HCT116 (cell line): ENCODE data around the gene TECTA. TPM values are rescaled to one million over a fixed set of nuclear protein-coding genes. Genes with fewer than 3 reads are reported as not detected.

Experiments
- ATAC-seq: fragments of 200-7000 bp; cut with Tn5 transposase; 2 replicates; pipeline ENCODE4 v1.9.1; 2020; ENCODE audit warnings: mild to moderate bottlenecking, moderate library complexity
- BruUV-seq: library from RNA; stranded (reverse); fragments of 400-500 nt; replicated peaks from 2 replicates; lab custom pipeline; 2021; lab: Mats Ljungman, UMichigan
- CTCF ChIA-PET: fragments of 300-600 bp; sonication (Branson Sonifier 250); formaldehyde crosslinking; loops from one replicate; lab custom pipeline; 2021; ENCODE audit warnings: antibody characterized with exemption; lab: Charles Lee
- POLR2A ChIA-PET: fragments of 300-600, 350-600 bp; sonication (Branson Sonifier 250); formaldehyde crosslinking; loops from one replicate; lab custom pipeline; 2021; ENCODE audit warnings: antibody characterized with exemption; lab: Charles Lee
- RAD21 ChIA-PET, 2 experiments: fragments of 300-600 bp; sonication (Branson Sonifier 250); formaldehyde crosslinking; loops; one replicate each; lab custom pipeline; 2023; ENCODE audit warnings: low total read pairs in 2 of 2; ENCODE audit not compliant: uncharacterized antibody in 2 of 2, unreplicated experiment in 2 of 2, low non-redundant PET in 1 of 2; lab: Charles Lee
- DNase-seq: peaks from one replicate; pipeline ENCODE4 v3.0.0-alpha.2; 2010; ENCODE audit warnings: low read depth, low spot score
- H2AFZ ChIP-seq: fragments of 200-600 bp; shearing (Covaris generic), sonication (generic); 2 replicates; pipeline ENCODE4 v1.6.1; 2017; ENCODE audit warnings: low read depth, mixed run types, mixed read lengths, antibody characterized with exemption, low read length; ENCODE audit not compliant: poor library complexity, severe bottlenecking
- H3K27ac ChIP-seq: 2 replicates; pipeline ENCODE4 v1.5.1; 2012; ENCODE audit warnings: low read depth, low read length
- H3K27me3 ChIP-seq: fragments of 200-600 bp; sonication (generic); 2 replicates; pipeline ENCODE4 v1.6.1; 2016; ENCODE audit warnings: mixed run types, low read length, mixed read lengths; ENCODE audit not compliant: insufficient read depth
- H3K36me3 ChIP-seq, 2 experiments: fragments of 200-500 bp in 1 of 2; fragments of 200-600 bp in 1 of 2; sonication (Bioruptor generic) in 1 of 2; sonication (generic) in 1 of 2; 2 replicates each; pipeline versions ENCODE4 v1.5.1 to v1.6.1; 2014 to 2016; ENCODE audit warnings: low read length in 2 of 2, inconsistent platforms in 1 of 2, mixed read lengths in 1 of 2, mixed run types in 1 of 2; ENCODE audit not compliant: insufficient read depth in 2 of 2, control insufficient read depth in 1 of 2
- H3K4me1 ChIP-seq, 2 experiments: fragments of 200-600 bp in 1 of 2; sonication (generic) in 1 of 2; 2 replicates each; pipeline versions ENCODE4 v1.5.1 to v1.6.1; 2012 to 2017; ENCODE audit warnings: low read length in 2 of 2, inconsistent platforms in 1 of 2, mild to moderate bottlenecking in 1 of 2, mixed read lengths in 1 of 2, mixed run types in 1 of 2, moderate library complexity in 1 of 2; ENCODE audit not compliant: insufficient read depth in 2 of 2, control insufficient read depth in 1 of 2
- H3K4me2 ChIP-seq: fragments of 200-600 bp; sonication (generic); 2 replicates; pipeline ENCODE4 v1.6.1; 2017; ENCODE audit warnings: mixed run types, low read length, mixed read lengths
- H3K4me3 ChIP-seq, 2 experiments: fragments of 200-600 bp in 1 of 2; sonication (generic) in 1 of 2; replicated peaks in 1 of 2; 2 replicates each; pipeline ENCODE4 v1.5.1; 2011 to 2016; ENCODE audit warnings: low read length in 2 of 2, control low read depth in 1 of 2, low read depth in 1 of 2, mild to moderate bottlenecking in 1 of 2, mixed read lengths in 1 of 2, mixed run types in 1 of 2
- H3K79me2 ChIP-seq: fragments of 200-600 bp; sonication (generic); 2 replicates; pipeline ENCODE4 v1.6.1; 2017; ENCODE audit warnings: mild to moderate bottlenecking, mixed run types, low read length, moderate library complexity, mixed read lengths; ENCODE audit not compliant: insufficient read depth
- H3K9ac ChIP-seq: fragments of 200-600 bp; sonication (generic); 2 replicates; pipeline ENCODE4 v1.6.1; 2016; ENCODE audit warnings: low read length, mixed read lengths
- H3K9me2 ChIP-seq: fragments of 200-600 bp; sonication (generic), shearing (Covaris generic); 2 replicates; pipeline ENCODE4 v1.6.1; 2017; ENCODE audit warnings: mixed run types, mild to moderate bottlenecking, moderate library complexity; ENCODE audit not compliant: insufficient read depth
- H3K9me3 ChIP-seq, 2 experiments: fragments of 200-500 bp in 1 of 2; fragments of 200-600 bp in 1 of 2; sonication (Bioruptor generic) in 1 of 2; sonication (generic) in 1 of 2; 2 replicates each; pipeline ENCODE4 v1.6.1; 2014 to 2017; ENCODE audit warnings: low read length in 2 of 2, mixed read lengths in 2 of 2, inconsistent platforms in 1 of 2, low read depth in 1 of 2, mild to moderate bottlenecking in 1 of 2, mixed run types in 1 of 2, moderate library complexity in 1 of 2; ENCODE audit not compliant: control insufficient read depth in 1 of 2, insufficient read depth in 1 of 2
- H4K20me1 ChIP-seq: fragments of 200-600 bp; sonication (generic), shearing (Covaris generic); 2 replicates; pipeline ENCODE4 v1.6.1; 2017; ENCODE audit warnings: mixed run types, mild to moderate bottlenecking, moderate library complexity; ENCODE audit not compliant: insufficient read depth
- EGR1 ChIP-seq: IDR thresholded peaks from 2 replicates; pipeline ENCODE4 v1.6.1; 2012; ENCODE audit warnings: low read depth
- POLR2A ChIP-seq: IDR thresholded peaks from 2 replicates; pipeline ENCODE4 v1.7.0; 2011; ENCODE audit warnings: borderline replicate concordance; ENCODE audit not compliant: insufficient read depth, insufficient read length; ENCODE audit errors: extremely low read depth
- POLR2AphosphoS5 ChIP-seq: IDR thresholded peaks from 2 replicates; pipeline ENCODE4 v1.6.1; 2011; ENCODE audit warnings: mild to moderate bottlenecking, low read depth, low read length, moderate library complexity
- SIN3A ChIP-seq: IDR thresholded peaks from 2 replicates; pipeline ENCODE4 v1.6.1; 2012; ENCODE audit warnings: low read depth
- TCF7L2 ChIP-seq: IDR thresholded peaks from 2 replicates; pipeline ENCODE4 v1.7.0; 2011; ENCODE audit warnings: borderline replicate concordance, inconsistent platforms; ENCODE audit not compliant: insufficient read depth, insufficient read length; ENCODE audit errors: extremely low read depth
- intact Hi-C: fragments of 100-400 bp; cut with micrococcal nuclease; formaldehyde crosslinking; loops from 2 replicates; pipeline ENCODE4 v1.10.0; 2022
- total RNA-seq: library from RNA; stranded (reverse); gene quantifications from one replicate; pipeline ENCODE4 v1.2.1, GENCODE V29; 2021; ENCODE audit not compliant: unreplicated experiment
- TF ChIP-seq, protein P1 (sequence below), 3 experiments: fragments of 200-600 bp in 1 of 3; sonication (generic) in 1 of 3; IDR thresholded peaks in 2 of 3; conservative IDR thresholded peaks in 1 of 3; 2 replicates each; pipeline ENCODE4 v1.5.1; 2012 to 2017; ENCODE audit warnings: low read depth in 2 of 3, low read length in 2 of 3, antibody characterized with exemption in 1 of 3, borderline replicate concordance in 1 of 3, control low read depth in 1 of 3, mild to moderate bottlenecking in 1 of 3, mixed read lengths in 1 of 3, mixed run types in 1 of 3, moderate library complexity in 1 of 3; ENCODE audit not compliant: insufficient read depth in 1 of 3
- TF ChIP-seq, protein P2 (sequence below): IDR thresholded peaks from 2 replicates; pipeline ENCODE4 v1.6.1; 2012
- TF ChIP-seq, protein P3 (sequence below): IDR thresholded peaks from 2 replicates; pipeline ENCODE4 v1.6.1; 2011; ENCODE audit warnings: mild to moderate bottlenecking, low read length, moderate library complexity; ENCODE audit not compliant: insufficient replicate concordance; ENCODE audit errors: extremely low read depth

Gene TECTA
- total RNA-seq, 1 experiment from 2014 or later: 0.81 TPM

DNA sequence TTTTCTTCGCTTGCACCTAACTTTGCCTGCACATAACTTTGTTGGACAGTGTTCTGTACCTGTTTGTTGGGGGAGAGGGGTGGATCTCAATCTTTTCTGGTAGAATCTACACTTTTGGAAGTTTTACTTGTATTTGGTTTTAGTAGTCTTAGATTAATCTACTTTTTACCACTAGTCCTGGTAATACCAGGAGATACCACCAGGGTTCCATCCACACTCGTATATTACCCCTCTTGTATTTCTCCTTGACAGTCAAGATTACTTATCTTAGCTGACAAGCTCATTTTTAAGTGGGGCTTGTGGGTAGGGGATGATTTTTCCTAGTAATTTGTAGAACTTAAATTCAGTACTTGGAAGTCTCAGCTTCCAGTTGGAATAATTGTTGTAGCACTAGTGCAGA, 37.3 kb upstream of the TECTA start:
- ATAC-seq (peak; percentile 64), DNase-seq (no peak)
- intact Hi-C loops: no loop called here
- ChIA-PET POLR2A (no interaction called here), CTCF (no interaction called here), RAD21 (no interaction called here)
- H3K79me2 ChIP-seq: no peaks in the 10 kb centered on the region
- peaks cover 2 to 19% of the 10 kb centered on the region in 2 experiments for H3K36me3 ChIP-seq
- H3K9me2 ChIP-seq: no peaks in the 10 kb centered on the region
- H3K4me3 ChIP-seq: no peak overlapping the region
- H3K9ac ChIP-seq: no peak overlapping the region
- BruUV-seq: no TSS peak
- H3K27ac ChIP-seq: no peak overlapping the region
- H3K27me3 ChIP-seq: no peaks in the 10 kb centered on the region
- H3K4me2 ChIP-seq: no peak overlapping the region
- H3K4me1 ChIP-seq: no peaks in the 10 kb centered on the region
- H4K20me1 ChIP-seq: no peaks in the 10 kb centered on the region
- no peak overlapping the region for H2AFZ ChIP-seq
- TF ChIP-seq, protein P1, sequence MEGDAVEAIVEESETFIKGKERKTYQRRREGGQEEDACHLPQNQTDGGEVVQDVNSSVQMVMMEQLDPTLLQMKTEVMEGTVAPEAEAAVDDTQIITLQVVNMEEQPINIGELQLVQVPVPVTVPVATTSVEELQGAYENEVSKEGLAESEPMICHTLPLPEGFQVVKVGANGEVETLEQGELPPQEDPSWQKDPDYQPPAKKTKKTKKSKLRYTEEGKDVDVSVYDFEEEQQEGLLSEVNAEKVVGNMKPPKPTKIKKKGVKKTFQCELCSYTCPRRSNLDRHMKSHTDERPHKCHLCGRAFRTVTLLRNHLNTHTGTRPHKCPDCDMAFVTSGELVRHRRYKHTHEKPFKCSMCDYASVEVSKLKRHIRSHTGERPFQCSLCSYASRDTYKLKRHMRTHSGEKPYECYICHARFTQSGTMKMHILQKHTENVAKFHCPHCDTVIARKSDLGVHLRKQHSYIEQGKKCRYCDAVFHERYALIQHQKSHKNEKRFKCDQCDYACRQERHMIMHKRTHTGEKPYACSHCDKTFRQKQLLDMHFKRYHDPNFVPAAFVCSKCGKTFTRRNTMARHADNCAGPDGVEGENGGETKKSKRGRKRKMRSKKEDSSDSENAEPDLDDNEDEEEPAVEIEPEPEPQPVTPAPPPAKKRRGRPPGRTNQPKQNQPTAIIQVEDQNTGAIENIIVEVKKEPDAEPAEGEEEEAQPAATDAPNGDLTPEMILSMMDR (IDR thresholded peaks at IDR 0.05 in 2 of 3, conservative IDR thresholded peaks at IDR 0.05 in 1 of 3; ENCODE audit: borderline replicate concordance in 1 of 3, insufficient read depth in 1 of 3, low read depth in 2 of 3, low read length in 2 of 3): peak in 2 of 3 experiments; percentile 35 to 62; a peak in 3 of 6 replicates
- no peak for TF ChIP-seq EGR1
- H3K9me3 ChIP-seq: no peaks in the 10 kb centered on the region; a peak in 1 of 4 replicates

DNA sequence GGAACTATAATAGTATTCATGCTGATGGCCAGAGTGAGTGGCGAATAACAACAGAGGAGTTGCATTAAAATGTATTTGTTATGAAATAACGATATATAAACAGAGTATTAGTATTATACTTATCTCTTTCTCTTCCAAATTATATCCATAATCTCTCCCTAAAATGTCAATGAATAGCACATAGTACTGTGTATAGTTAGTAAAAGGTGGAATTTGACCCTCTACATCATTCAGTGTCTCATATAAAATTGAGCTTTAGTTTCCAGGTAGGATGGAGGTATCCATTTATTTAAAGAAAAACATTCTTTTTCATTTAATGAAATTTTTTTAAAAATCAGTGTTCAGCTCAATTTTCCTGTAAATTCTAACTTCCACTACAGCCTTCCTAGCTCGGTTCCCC, 34.4 kb upstream of the TECTA start:
- Histone ChIP-seq H3K9me3 (no peaks in the 10 kb centered on the region; a peak in 1 of 4 replicates), H3K9ac (no peak overlapping the region), H3K79me2 (no peaks in the 10 kb centered on the region), H3K27ac (no peak overlapping the region), H3K4me3 (no peak overlapping the region), H3K4me1 (no peaks in the 10 kb centered on the region), H3K9me2 (no peaks in the 10 kb centered on the region)
- DNase-seq: no peak
- ChIA-PET POLR2A (no interaction called here), RAD21 (no interaction called here)
- intact Hi-C loops: no loop called here
- BruUV-seq: no TSS peak
- no peak for ATAC-seq
- no peak for TF ChIP-seq SIN3A
- TF ChIP-seq TCF7L2: no peak
- TF ChIP-seq POLR2AphosphoS5: no peak
- TF ChIP-seq, protein P2, sequence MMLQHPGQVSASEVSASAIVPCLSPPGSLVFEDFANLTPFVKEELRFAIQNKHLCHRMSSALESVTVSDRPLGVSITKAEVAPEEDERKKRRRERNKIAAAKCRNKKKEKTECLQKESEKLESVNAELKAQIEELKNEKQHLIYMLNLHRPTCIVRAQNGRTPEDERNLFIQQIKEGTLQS: no peak
- no peak for TF ChIP-seq POLR2A
- TF ChIP-seq, protein P3, sequence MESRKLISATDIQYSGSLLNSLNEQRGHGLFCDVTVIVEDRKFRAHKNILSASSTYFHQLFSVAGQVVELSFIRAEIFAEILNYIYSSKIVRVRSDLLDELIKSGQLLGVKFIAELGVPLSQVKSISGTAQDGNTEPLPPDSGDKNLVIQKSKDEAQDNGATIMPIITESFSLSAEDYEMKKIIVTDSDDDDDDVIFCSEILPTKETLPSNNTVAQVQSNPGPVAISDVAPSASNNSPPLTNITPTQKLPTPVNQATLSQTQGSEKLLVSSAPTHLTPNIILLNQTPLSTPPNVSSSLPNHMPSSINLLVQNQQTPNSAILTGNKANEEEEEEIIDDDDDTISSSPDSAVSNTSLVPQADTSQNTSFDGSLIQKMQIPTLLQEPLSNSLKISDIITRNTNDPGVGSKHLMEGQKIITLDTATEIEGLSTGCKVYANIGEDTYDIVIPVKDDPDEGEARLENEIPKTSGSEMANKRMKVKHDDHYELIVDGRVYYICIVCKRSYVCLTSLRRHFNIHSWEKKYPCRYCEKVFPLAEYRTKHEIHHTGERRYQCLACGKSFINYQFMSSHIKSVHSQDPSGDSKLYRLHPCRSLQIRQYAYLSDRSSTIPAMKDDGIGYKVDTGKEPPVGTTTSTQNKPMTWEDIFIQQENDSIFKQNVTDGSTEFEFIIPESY: no peak
- TF ChIP-seq, all 23 proteins: peak for 0
- H3K27me3 ChIP-seq: no peaks in the 10 kb centered on the region
- H3K36me3 ChIP-seq: peaks cover 2 to 15% of the 10 kb centered on the region in 2 experiments; a peak in 2 of 4 replicates
- H4K20me1 ChIP-seq: no peaks in the 10 kb centered on the region
- H2AFZ ChIP-seq: no peak overlapping the region
- H3K4me2 ChIP-seq: no peak overlapping the region
- CTCF ChIA-PET: no interaction called here
